Activated CD4-positive, CD25-positive, alpha-beta regulatory T cell treated with anti-CD3 and anti-CD28 coated beads, Interleukin-2, amount 50 U/mL, for 72 hours (primary cell): ENCODE results near the gene DHRS7C.

Source experiments
- DNase-seq: peaks from one replicate; pipeline ENCODE4 v3.0.0; 2021

The DHRS7C gene

GRCh38 chr17:9765322-9765721 lies 26.1 kb downstream of the DHRS7C start:
- DNase-seq = no peak

- DNase-seq = no peak
Observed at GRCh38 chr17:9763643-9764042, 27.7 kb downstream of the DHRS7C start.

- no peak for DNase-seq
Observed at GRCh38 chr17:9760266-9760665, 31.1 kb downstream of the DHRS7C start.

- DNase-seq = no peak
Observed at GRCh38 chr17:9755083-9755482, 36.3 kb downstream of the DHRS7C start.

- DNase-seq = no peak
Observed at GRCh38 chr17:9750524-9750923, 40.9 kb downstream of the DHRS7C start.

GRCh38 chr17:9729735-9730420 lies 61.5 kb downstream of the DHRS7C start:
- no peak for DNase-seq

- DNase-seq = no peak
Observed at GRCh38 chr17:9729034-9729650, 62.2 kb downstream of the DHRS7C start.

GRCh38 chr17:9728564-9728963 lies 62.8 kb downstream of the DHRS7C start:
- DNase-seq = no peak

GRCh38 chr17:9728005-9728404 lies 63.4 kb downstream of the DHRS7C start:
- DNase-seq = no peak

- no peak for DNase-seq
Observed at GRCh38 chr17:9726291-9726690, 65.1 kb downstream of the DHRS7C start.

- no peak for DNase-seq
Observed at GRCh38 chr17:9725575-9725974, 65.8 kb downstream of the DHRS7C start.
